HCT116 (cell line): ENCODE measurements around the gene KIF12. TPM values are rescaled to one million over a fixed set of nuclear protein-coding genes. Genes with fewer than 3 reads are reported as not detected.

Experiments used
- ATAC-seq: fragments of 200-7000 bp; cut with Tn5 transposase; 2 replicates; pipeline ENCODE4 v1.9.1; 2020; ENCODE audit warnings: mild to moderate bottlenecking, moderate library complexity
- BruUV-seq: library from RNA; stranded (reverse); fragments of 400-500 nt; replicated peaks from 2 replicates; lab custom pipeline; 2021; lab: Mats Ljungman, UMichigan
- CTCF ChIA-PET: fragments of 300-600 bp; sonication (Branson Sonifier 250); formaldehyde crosslinking; loops from one replicate; lab custom pipeline; 2021; ENCODE audit warnings: antibody characterized with exemption; lab: Charles Lee
- POLR2A ChIA-PET: fragments of 300-600, 350-600 bp; sonication (Branson Sonifier 250); formaldehyde crosslinking; loops from one replicate; lab custom pipeline; 2021; ENCODE audit warnings: antibody characterized with exemption; lab: Charles Lee
- RAD21 ChIA-PET, 2 experiments: fragments of 300-600 bp; sonication (Branson Sonifier 250); formaldehyde crosslinking; loops; one replicate each; lab custom pipeline; 2023; ENCODE audit warnings: low total read pairs in 2 of 2; ENCODE audit not compliant: uncharacterized antibody in 2 of 2, unreplicated experiment in 2 of 2, low non-redundant PET in 1 of 2; lab: Charles Lee
- DNase-seq: peaks from one replicate; pipeline ENCODE4 v3.0.0-alpha.2; 2010; ENCODE audit warnings: low read depth, low spot score
- H2AFZ ChIP-seq: fragments of 200-600 bp; shearing (Covaris generic), sonication (generic); 2 replicates; pipeline ENCODE4 v1.6.1; 2017; ENCODE audit warnings: low read depth, mixed run types, mixed read lengths, antibody characterized with exemption, low read length; ENCODE audit not compliant: poor library complexity, severe bottlenecking
- H3K27ac ChIP-seq: 2 replicates; pipeline ENCODE4 v1.5.1; 2012; ENCODE audit warnings: low read depth, low read length
- H3K27me3 ChIP-seq: fragments of 200-600 bp; sonication (generic); 2 replicates; pipeline ENCODE4 v1.6.1; 2016; ENCODE audit warnings: mixed run types, low read length, mixed read lengths; ENCODE audit not compliant: insufficient read depth
- H3K36me3 ChIP-seq, 2 experiments: fragments of 200-500 bp in 1 of 2; fragments of 200-600 bp in 1 of 2; sonication (Bioruptor generic) in 1 of 2; sonication (generic) in 1 of 2; 2 replicates each; pipeline versions ENCODE4 v1.5.1 to v1.6.1; 2014 to 2016; ENCODE audit warnings: low read length in 2 of 2, inconsistent platforms in 1 of 2, mixed read lengths in 1 of 2, mixed run types in 1 of 2; ENCODE audit not compliant: insufficient read depth in 2 of 2, control insufficient read depth in 1 of 2
- H3K4me1 ChIP-seq, 2 experiments: fragments of 200-600 bp in 1 of 2; sonication (generic) in 1 of 2; 2 replicates each; pipeline versions ENCODE4 v1.5.1 to v1.6.1; 2012 to 2017; ENCODE audit warnings: low read length in 2 of 2, inconsistent platforms in 1 of 2, mild to moderate bottlenecking in 1 of 2, mixed read lengths in 1 of 2, mixed run types in 1 of 2, moderate library complexity in 1 of 2; ENCODE audit not compliant: insufficient read depth in 2 of 2, control insufficient read depth in 1 of 2
- H3K4me2 ChIP-seq: fragments of 200-600 bp; sonication (generic); 2 replicates; pipeline ENCODE4 v1.6.1; 2017; ENCODE audit warnings: mixed run types, low read length, mixed read lengths
- H3K4me3 ChIP-seq, 2 experiments: fragments of 200-600 bp in 1 of 2; sonication (generic) in 1 of 2; replicated peaks in 1 of 2; 2 replicates each; pipeline ENCODE4 v1.5.1; 2011 to 2016; ENCODE audit warnings: low read length in 2 of 2, control low read depth in 1 of 2, low read depth in 1 of 2, mild to moderate bottlenecking in 1 of 2, mixed read lengths in 1 of 2, mixed run types in 1 of 2
- H3K79me2 ChIP-seq: fragments of 200-600 bp; sonication (generic); 2 replicates; pipeline ENCODE4 v1.6.1; 2017; ENCODE audit warnings: mild to moderate bottlenecking, mixed run types, low read length, moderate library complexity, mixed read lengths; ENCODE audit not compliant: insufficient read depth
- H3K9ac ChIP-seq: fragments of 200-600 bp; sonication (generic); 2 replicates; pipeline ENCODE4 v1.6.1; 2016; ENCODE audit warnings: low read length, mixed read lengths
- H3K9me2 ChIP-seq: fragments of 200-600 bp; sonication (generic), shearing (Covaris generic); 2 replicates; pipeline ENCODE4 v1.6.1; 2017; ENCODE audit warnings: mixed run types, mild to moderate bottlenecking, moderate library complexity; ENCODE audit not compliant: insufficient read depth
- H3K9me3 ChIP-seq, 2 experiments: fragments of 200-500 bp in 1 of 2; fragments of 200-600 bp in 1 of 2; sonication (Bioruptor generic) in 1 of 2; sonication (generic) in 1 of 2; 2 replicates each; pipeline ENCODE4 v1.6.1; 2014 to 2017; ENCODE audit warnings: low read length in 2 of 2, mixed read lengths in 2 of 2, inconsistent platforms in 1 of 2, low read depth in 1 of 2, mild to moderate bottlenecking in 1 of 2, mixed run types in 1 of 2, moderate library complexity in 1 of 2; ENCODE audit not compliant: control insufficient read depth in 1 of 2, insufficient read depth in 1 of 2
- H4K20me1 ChIP-seq: fragments of 200-600 bp; sonication (generic), shearing (Covaris generic); 2 replicates; pipeline ENCODE4 v1.6.1; 2017; ENCODE audit warnings: mixed run types, mild to moderate bottlenecking, moderate library complexity; ENCODE audit not compliant: insufficient read depth
- CBX3 ChIP-seq: IDR thresholded peaks from 2 replicates; pipeline ENCODE4 v1.6.1; 2012; ENCODE audit warnings: low read depth
- CEBPB ChIP-seq: IDR thresholded peaks from 2 replicates; pipeline ENCODE4 v1.6.1; 2012; ENCODE audit warnings: low read depth
- CTCF ChIP-seq, 3 experiments: fragments of 200-600 bp in 1 of 3; sonication (generic) in 1 of 3; IDR thresholded peaks in 2 of 3; conservative IDR thresholded peaks in 1 of 3; 2 replicates each; pipeline ENCODE4 v1.5.1; 2012 to 2017; ENCODE audit warnings: low read depth in 2 of 3, low read length in 2 of 3, antibody characterized with exemption in 1 of 3, borderline replicate concordance in 1 of 3, control low read depth in 1 of 3, mild to moderate bottlenecking in 1 of 3, mixed read lengths in 1 of 3, mixed run types in 1 of 3, moderate library complexity in 1 of 3; ENCODE audit not compliant: insufficient read depth in 1 of 3
- JUND ChIP-seq: IDR thresholded peaks from 2 replicates; pipeline ENCODE4 v1.6.1; 2012
- POLR2A ChIP-seq: IDR thresholded peaks from 2 replicates; pipeline ENCODE4 v1.7.0; 2011; ENCODE audit warnings: borderline replicate concordance; ENCODE audit not compliant: insufficient read depth, insufficient read length; ENCODE audit errors: extremely low read depth
- RAD21 ChIP-seq: IDR thresholded peaks from 2 replicates; pipeline ENCODE4 v1.6.1; 2012; ENCODE audit warnings: low read depth, mild to moderate bottlenecking
- SIN3A ChIP-seq: IDR thresholded peaks from 2 replicates; pipeline ENCODE4 v1.6.1; 2012; ENCODE audit warnings: low read depth
- SP1 ChIP-seq: IDR thresholded peaks from 2 replicates; pipeline ENCODE4 v1.6.1; 2012; ENCODE audit warnings: low read depth
- SRF ChIP-seq: IDR thresholded peaks from 2 replicates; pipeline ENCODE4 v1.6.1; 2012; ENCODE audit warnings: low read depth
- ZFX ChIP-seq: fragments of 450-650 bp; IDR thresholded peaks from 2 replicates; pipeline ENCODE4 v1.6.1; 2017
- intact Hi-C: fragments of 100-400 bp; cut with micrococcal nuclease; formaldehyde crosslinking; loops from 2 replicates; pipeline ENCODE4 v1.10.0; 2022
- total RNA-seq: library from RNA; stranded (reverse); gene quantifications from one replicate; pipeline ENCODE4 v1.2.1, GENCODE V29; 2021; ENCODE audit not compliant: unreplicated experiment

KIF12 gene
- total RNA-seq, 1 experiment from 2014 or later: 6.4 TPM

GRCh38 chr9:114102484-114102883 lies 3.4 kb upstream of the KIF12 start:
- TF ChIP-seq CBX3: peak; percentile 85; the same call in 1 of the 2 replicates
- no peak for TF ChIP-seq POLR2A
- ATAC-seq (no peak), DNase-seq (no peak)
- no peak overlapping the region for H3K4me3 ChIP-seq
- CTCF ChIA-PET: no interaction called here
- H3K4me1 ChIP-seq: peaks cover 0 to 7% of the 10 kb centered on the region in 2 experiments; a peak in 2 of 4 replicates
- no peak overlapping the region for H3K9ac ChIP-seq
- no peaks in the 10 kb centered on the region for H3K9me2 ChIP-seq
- H3K4me2 ChIP-seq: no peak overlapping the region
- intact Hi-C loops: loop anchor here (1.0 kb wide), 1 partner anchor 365 kb away; no protein-coding TSS in a partner anchor
- no peaks in the 10 kb centered on the region for H3K36me3 ChIP-seq
- POLR2A ChIA-PET: no interaction called here
- H3K9me3 ChIP-seq: peaks cover 3 to 4% of the 10 kb centered on the region in 2 experiments; a peak in 2 of 4 replicates
- no peak overlapping the region for H2AFZ ChIP-seq
- H3K27ac ChIP-seq: no peak overlapping the region
- H3K79me2 ChIP-seq: no peaks in the 10 kb centered on the region
- H3K27me3 ChIP-seq: no peaks in the 10 kb centered on the region
- RAD21 ChIA-PET: no interaction called here
- no TSS peak for BruUV-seq
- H4K20me1 ChIP-seq: no peaks in the 10 kb centered on the region

GRCh38 chr9:114100536-114100935 lies 1.4 kb upstream of the KIF12 start:
- RAD21 ChIA-PET: no interaction called here
- no peaks in the 10 kb centered on the region for H3K27me3 ChIP-seq
- no peak for DNase-seq
- no peaks in the 10 kb centered on the region for H4K20me1 ChIP-seq
- POLR2A ChIA-PET: no interaction called here
- no peak overlapping the region for H3K9ac ChIP-seq
- no peak overlapping the region for H2AFZ ChIP-seq
- no peak overlapping the region for H3K27ac ChIP-seq
- intact Hi-C loops: no loop called here
- peaks cover 0 to 9% of the 10 kb centered on the region in 2 experiments; a peak in 2 of 4 replicates for H3K4me1 ChIP-seq
- H3K9me2 ChIP-seq: no peaks in the 10 kb centered on the region
- CTCF ChIA-PET: no interaction called here
- no peaks in the 10 kb centered on the region for H3K36me3 ChIP-seq
- no TSS peak for BruUV-seq
- no peak overlapping the region for H3K4me2 ChIP-seq
- ATAC-seq: no peak
- TF ChIP-seq SP1: no peak
- TF ChIP-seq RAD21: no peak
- TF ChIP-seq POLR2A: no peak
- TF ChIP-seq SIN3A: no peak
- no peak for TF ChIP-seq ZFX
- no peak for TF ChIP-seq CEBPB
- no peak for TF ChIP-seq SRF
- TF ChIP-seq CTCF (IDR thresholded peaks at IDR 0.05 in 2 of 3, conservative IDR thresholded peaks at IDR 0.05 in 1 of 3; ENCODE audit: borderline replicate concordance in 1 of 3, insufficient read depth in 1 of 3, low read depth in 2 of 3, low read length in 2 of 3): no peak
- TF ChIP-seq JUND: no peak
- no peak overlapping the region for H3K4me3 ChIP-seq
- H3K9me3 ChIP-seq: peaks cover 3 to 4% of the 10 kb centered on the region in 2 experiments; a peak in 2 of 4 replicates
- no peaks in the 10 kb centered on the region for H3K79me2 ChIP-seq
